ENCODE measurements around the gene ASB15.

ASB15 gene

DNA sequence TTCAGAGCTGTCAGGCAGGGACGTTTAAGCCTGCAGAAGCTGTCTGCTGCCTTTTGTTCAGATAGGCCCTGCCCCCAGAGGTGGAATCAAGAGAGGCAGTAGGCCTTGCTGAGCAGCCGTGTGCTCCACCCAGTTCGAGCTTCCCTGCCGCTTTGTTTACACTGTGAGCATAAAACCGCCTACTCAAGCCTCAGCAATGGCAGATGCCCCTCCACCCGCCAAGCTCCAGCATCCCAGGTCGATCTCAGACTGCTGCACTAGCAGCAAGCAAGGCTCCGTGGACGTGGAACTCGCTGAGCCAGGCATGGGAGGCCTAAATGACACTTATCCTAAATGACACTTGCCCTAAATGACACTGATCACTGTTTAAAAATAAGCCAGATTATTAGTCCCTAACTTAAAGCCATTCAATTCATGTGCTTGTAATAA is 6.8 kb upstream of the ASB15 start:
- no peak overlapping the region for H3K4me3 ChIP-seq (ENCODE audit: low read length)
- DNase-seq (ENCODE audit: low read depth, low spot score): peak; percentile 58
- WGBS (ENCODE audit: insufficient coverage, insufficient read length): no CpG with 5 or more reads among the region's 10 CpGs

GRCh38 chr7:123598657-123599056 is 3.0 kb upstream of the ASB15 start:
- H3K4me1 ChIP-seq (ENCODE audit: control insufficient read depth, insufficient read depth, low read length): 0 out of 2 replicates have a peak, but pooled peaks cover 2% of the 10 kb centered on the region
- no peaks in the 10 kb centered on the region for H3K27me3 ChIP-seq (ENCODE audit: control insufficient read depth, insufficient read depth, low read length)
- whole genome bisulfite sequencing (ENCODE audit: insufficient coverage, insufficient read length): no CpG with 5 or more reads among the region's 3 CpGs
- no peak overlapping the region for H3K27ac ChIP-seq (ENCODE audit: low read length)
- H3K9me3 ChIP-seq (ENCODE audit: control insufficient read depth, insufficient read depth, low read length): no peaks in the 10 kb centered on the region
- H3K36me3 ChIP-seq (ENCODE audit: control insufficient read depth, insufficient read depth, low read length): no peaks in the 10 kb centered on the region
- no peak overlapping the region for H3K4me3 ChIP-seq (ENCODE audit: low read length)
- DNase-seq (ENCODE audit: low read depth, low spot score): no peak

More for the DNA sequence above, 6.8 kb upstream of the ASB15 start:
- Histone ChIP-seq H3K27ac (ENCODE audit: low read length) (no peak overlapping the region), H3K27me3 (ENCODE audit: control insufficient read depth, insufficient read depth, low read length) (no peaks in the 10 kb centered on the region), H3K36me3 (ENCODE audit: control insufficient read depth, insufficient read depth, low read length) (no peaks in the 10 kb centered on the region), H3K4me1 (ENCODE audit: control insufficient read depth, insufficient read depth, low read length) (0 out of 2 replicates have a peak, but pooled peaks cover 2% of the 10 kb centered on the region), H3K9me3 (ENCODE audit: control insufficient read depth, insufficient read depth, low read length) (no peaks in the 10 kb centered on the region)

DNA sequence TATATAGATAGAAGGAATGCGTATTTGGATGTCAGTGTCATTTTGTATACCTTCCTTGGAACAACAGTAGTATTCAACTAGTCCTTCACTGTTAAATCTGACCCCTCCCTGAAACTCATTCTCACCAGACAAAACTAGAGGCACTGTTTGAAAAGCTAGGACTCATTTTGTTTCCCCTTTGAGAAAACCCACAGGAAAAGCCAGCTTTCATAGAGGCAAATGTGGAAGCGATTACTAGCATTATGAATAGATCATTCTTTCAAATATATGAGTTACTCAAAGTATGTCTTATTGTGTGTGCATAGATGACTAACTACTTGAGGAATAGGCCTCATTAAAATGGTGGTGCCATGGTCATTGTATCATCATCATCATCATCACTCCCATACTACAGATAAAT is 1.9 kb upstream of the ASB15 start:
- H3K27ac ChIP-seq (ENCODE audit: low read length): no peak overlapping the region
- DNase-seq (ENCODE audit: low read depth, low spot score): no peak
- no peaks in the 10 kb centered on the region for H3K9me3 ChIP-seq (ENCODE audit: control insufficient read depth, insufficient read depth, low read length)
- H3K36me3 ChIP-seq (ENCODE audit: control insufficient read depth, insufficient read depth, low read length): no peaks in the 10 kb centered on the region
- 0 out of 2 replicates have a peak, but pooled peaks cover 2% of the 10 kb centered on the region for H3K4me1 ChIP-seq (ENCODE audit: control insufficient read depth, insufficient read depth, low read length)
- H3K27me3 ChIP-seq (ENCODE audit: control insufficient read depth, insufficient read depth, low read length): no peaks in the 10 kb centered on the region
- WGBS (ENCODE audit: insufficient coverage, insufficient read length): no CpG with 5 or more reads among the region's 2 CpGs
- H3K4me3 ChIP-seq (ENCODE audit: low read length): no peak overlapping the region

GRCh38 chr7:123600876-123601275 is 745 bp upstream of the ASB15 start:
- no peaks in the 10 kb centered on the region for H3K36me3 ChIP-seq (ENCODE audit: control insufficient read depth, insufficient read depth, low read length)
- no CpG with 5 or more reads among the region's 3 CpGs for WGBS (ENCODE audit: insufficient coverage, insufficient read length)
- DNase-seq (ENCODE audit: low read depth, low spot score): no peak

GRCh38 chr7:123602648-123603047 is 1.0 kb downstream of the ASB15 start:
- H3K36me3 ChIP-seq (ENCODE audit: control insufficient read depth, insufficient read depth, low read length): no peaks in the 10 kb centered on the region
- no peaks in the 10 kb centered on the region for H3K27me3 ChIP-seq (ENCODE audit: control insufficient read depth, insufficient read depth, low read length)
- WGBS (ENCODE audit: insufficient coverage, insufficient read length): no CpG with 5 or more reads among the region's 3 CpGs
- no peaks in the 10 kb centered on the region for H3K4me1 ChIP-seq (ENCODE audit: control insufficient read depth, insufficient read depth, low read length)
- H3K9me3 ChIP-seq (ENCODE audit: control insufficient read depth, insufficient read depth, low read length): no peaks in the 10 kb centered on the region
- H3K27ac ChIP-seq (ENCODE audit: low read length): no peak overlapping the region
- no peak overlapping the region for H3K4me3 ChIP-seq (ENCODE audit: low read length)
- no peak for DNase-seq (ENCODE audit: low read depth, low spot score)

More at GRCh38 chr7:123600876-123601275, 745 bp upstream of the ASB15 start:
- no peaks in the 10 kb centered on the region for H3K9me3 ChIP-seq (ENCODE audit: control insufficient read depth, insufficient read depth, low read length)
- no peak overlapping the region for H3K27ac ChIP-seq (ENCODE audit: low read length)
- H3K4me1 ChIP-seq (ENCODE audit: control insufficient read depth, insufficient read depth, low read length): no peaks in the 10 kb centered on the region
- H3K4me3 ChIP-seq (ENCODE audit: low read length): no peak overlapping the region
- no peaks in the 10 kb centered on the region for H3K27me3 ChIP-seq (ENCODE audit: control insufficient read depth, insufficient read depth, low read length)

- DNase-seq (ENCODE audit: low read depth, low spot score): no peak
- H3K4me3 ChIP-seq (ENCODE audit: low read length): no peak overlapping the region
- WGBS (ENCODE audit: insufficient coverage, insufficient read length): no CpG with 5 or more reads among the region's 3 CpGs
- H3K4me1 ChIP-seq (ENCODE audit: control insufficient read depth, insufficient read depth, low read length): no peaks in the 10 kb centered on the region
- H3K9me3 ChIP-seq (ENCODE audit: control insufficient read depth, insufficient read depth, low read length): no peaks in the 10 kb centered on the region
- H3K27ac ChIP-seq (ENCODE audit: low read length): no peak overlapping the region
- H3K27me3 ChIP-seq (ENCODE audit: control insufficient read depth, insufficient read depth, low read length): no peaks in the 10 kb centered on the region
- H3K36me3 ChIP-seq (ENCODE audit: control insufficient read depth, insufficient read depth, low read length): no peaks in the 10 kb centered on the region
These were observed 3.1 kb downstream of the ASB15 start for GRCh38 chr7:123604739-123605138.

- no CpG with 5 or more reads among the region's 4 CpGs for WGBS (ENCODE audit: insufficient coverage, insufficient read length)
- no peak overlapping the region for H3K4me3 ChIP-seq (ENCODE audit: low read length)
- no peaks in the 10 kb centered on the region for H3K9me3 ChIP-seq (ENCODE audit: control insufficient read depth, insufficient read depth, low read length)
- H3K27ac ChIP-seq (ENCODE audit: low read length): no peak overlapping the region
- H3K36me3 ChIP-seq (ENCODE audit: control insufficient read depth, insufficient read depth, low read length): no peaks in the 10 kb centered on the region
- H3K4me1 ChIP-seq (ENCODE audit: control insufficient read depth, insufficient read depth, low read length): no peaks in the 10 kb centered on the region
- H3K27me3 ChIP-seq (ENCODE audit: control insufficient read depth, insufficient read depth, low read length): no peaks in the 10 kb centered on the region
- DNase-seq (ENCODE audit: low read depth, low spot score): no peak
These were observed 5.9 kb downstream of the ASB15 start for GRCh38 chr7:123607423-123607975.

DNA sequence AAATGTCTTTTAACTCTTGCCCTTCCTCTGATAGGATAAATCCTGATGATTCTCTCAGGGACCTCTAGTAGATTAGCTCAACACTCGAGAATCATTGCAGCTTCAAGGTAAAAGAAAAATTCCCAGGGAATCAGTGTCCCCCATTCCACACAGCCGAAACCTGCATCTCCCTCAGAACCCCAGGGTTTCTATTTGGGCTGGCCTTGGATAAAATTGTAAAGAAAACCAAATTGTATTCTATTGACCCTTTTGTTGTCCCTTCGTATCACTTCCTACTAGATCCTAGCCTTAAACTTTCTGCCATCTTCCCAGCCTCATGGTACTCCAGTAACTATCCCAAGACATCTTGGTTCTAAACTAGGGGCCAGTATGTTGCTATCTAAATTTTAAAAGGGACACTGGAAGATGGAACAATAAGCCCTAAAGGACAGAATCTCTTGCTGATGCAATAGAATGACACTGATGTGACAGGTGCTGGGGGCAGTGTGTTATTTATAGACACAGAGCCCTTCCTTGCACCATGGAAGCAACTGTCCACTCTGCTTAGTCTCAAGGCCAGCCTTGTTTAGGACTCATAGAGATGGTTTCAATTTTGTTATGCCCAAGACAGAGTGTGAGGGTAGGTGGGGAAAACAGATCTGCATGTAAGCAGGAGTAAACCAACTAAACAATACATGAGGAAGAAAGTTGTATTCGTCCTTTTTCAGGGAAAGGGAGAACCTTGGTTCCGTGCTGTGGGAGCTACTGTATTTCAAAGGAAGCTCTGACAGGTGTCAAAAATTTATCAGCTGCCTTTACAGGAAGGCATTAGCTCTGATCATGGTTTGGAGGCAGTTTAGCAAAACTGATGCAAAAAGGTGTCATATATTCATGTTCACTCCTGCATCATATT is 7.6 kb downstream of the ASB15 start:
- H3K9me3 ChIP-seq (ENCODE audit: control insufficient read depth, insufficient read depth, low read length): no peaks in the 10 kb centered on the region
- no peaks in the 10 kb centered on the region for H3K27me3 ChIP-seq (ENCODE audit: control insufficient read depth, insufficient read depth, low read length)
- no peaks in the 10 kb centered on the region for H3K4me1 ChIP-seq (ENCODE audit: control insufficient read depth, insufficient read depth, low read length)
- no peak overlapping the region for H3K27ac ChIP-seq (ENCODE audit: low read length)
- no peaks in the 10 kb centered on the region for H3K36me3 ChIP-seq (ENCODE audit: control insufficient read depth, insufficient read depth, low read length)
- no peak overlapping the region for H3K4me3 ChIP-seq (ENCODE audit: low read length)
- no CpG with 5 or more reads among the region's 5 CpGs for whole genome bisulfite sequencing (ENCODE audit: insufficient coverage, insufficient read length)
- DNase-seq (ENCODE audit: low read depth, low spot score): no peak

DNA sequence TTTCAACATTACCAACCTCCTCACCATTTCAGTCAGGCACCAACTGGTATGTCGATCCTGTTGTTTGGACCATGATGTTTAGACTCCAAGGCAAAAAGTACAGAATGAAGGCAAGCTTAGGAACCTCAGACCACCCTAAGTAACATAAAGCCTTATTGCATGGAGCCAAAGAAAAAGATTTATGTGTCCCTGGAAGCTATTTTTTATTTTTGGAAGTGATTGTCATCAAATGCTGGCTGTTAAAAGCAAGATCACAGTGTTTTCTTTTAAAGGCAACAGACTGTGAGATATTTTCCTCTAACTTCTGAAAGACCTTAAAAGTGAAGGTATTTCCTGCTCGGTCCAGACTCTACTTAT is 8.2 kb downstream of the ASB15 start:
- no CpG with 5 or more reads among the region's 2 CpGs for WGBS (ENCODE audit: insufficient coverage, insufficient read length)
- Histone ChIP-seq H3K27ac (ENCODE audit: low read length) (no peak overlapping the region), H3K4me3 (ENCODE audit: low read length) (no peak overlapping the region), H3K36me3 (ENCODE audit: control insufficient read depth, insufficient read depth, low read length) (no peaks in the 10 kb centered on the region), H3K4me1 (ENCODE audit: control insufficient read depth, insufficient read depth, low read length) (no peaks in the 10 kb centered on the region), H3K27me3 (ENCODE audit: control insufficient read depth, insufficient read depth, low read length) (no peaks in the 10 kb centered on the region), H3K9me3 (ENCODE audit: control insufficient read depth, insufficient read depth, low read length) (no peaks in the 10 kb centered on the region)
- no peak for DNase-seq (ENCODE audit: low read depth, low spot score)

- no peak for DNase-seq (ENCODE audit: low read depth, low spot score)
These were observed 10.4 kb downstream of the ASB15 start for GRCh38 chr7:123612024-123612423.

More at GRCh38 chr7:123612024-123612423, 10.4 kb downstream of the ASB15 start:
- Histone ChIP-seq H3K9me3 (ENCODE audit: control insufficient read depth, insufficient read depth, low read length) (no peaks in the 10 kb centered on the region), H3K4me3 (ENCODE audit: low read length) (no peak overlapping the region), H3K27ac (ENCODE audit: low read length) (no peak overlapping the region), H3K4me1 (ENCODE audit: control insufficient read depth, insufficient read depth, low read length) (no peaks in the 10 kb centered on the region), H3K27me3 (ENCODE audit: control insufficient read depth, insufficient read depth, low read length) (no peaks in the 10 kb centered on the region), H3K36me3 (ENCODE audit: control insufficient read depth, insufficient read depth, low read length) (no peaks in the 10 kb centered on the region)

Measured in iPS DF 6.9 (cell line).